ENCODE results near the gene APOL3.
"Not testable (repeated sequence)": the region's sequence is repeated elsewhere in the genome, so short reads cannot be mapped to it uniquely, and the experiment has no call there.

The APOL3 gene

GRCh38 chr22:36160499-36160942, at the start of gene APOL3:
Gene APOL3 (minus strand): TSS chr22:36160755. CDS start chr22:36149055, 11,700 bp downstream.
- peak; percentile 34 for DNase-seq (ENCODE audit: extremely low spot score)
- no peak for TF ChIP-seq CTCF (IDR thresholded peaks at IDR 0.05; ENCODE audit: control extremely low read depth, extremely low read depth, low read depth, missing control alignments)
- ChIA-PET CTCF (interaction anchor here (1.1 to 9.4 kb wide), 3 partner anchors 17 to 94 kb away, joined by 4 to 88 read pairs (median 29); no protein-coding TSS in a partner anchor), POLR2A (no interaction called here)

DNA sequence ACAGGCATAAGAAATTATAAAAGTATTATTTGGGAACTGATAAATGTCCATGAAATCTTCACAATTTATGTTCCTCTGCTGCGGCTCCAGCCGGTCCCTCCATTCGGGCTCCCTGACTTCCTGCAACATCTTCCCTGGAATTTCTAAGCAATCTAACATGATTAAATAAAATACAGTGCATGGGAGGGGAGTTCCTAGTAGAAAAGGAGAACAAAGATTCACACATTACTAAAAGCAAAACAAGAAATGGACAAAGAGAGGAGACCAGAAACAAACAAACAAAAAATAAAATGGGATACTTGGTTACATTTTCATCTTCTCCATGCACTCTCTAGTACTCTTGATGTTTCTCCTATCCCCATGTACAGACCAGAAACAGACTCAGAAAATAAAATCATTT, 49.7 kb upstream of the APOL3 start:
- no peak for TF ChIP-seq CTCF (IDR thresholded peaks at IDR 0.05; ENCODE audit: control extremely low read depth, extremely low read depth, low read depth, missing control alignments)
- CTCF ChIA-PET = interaction anchor here (2.3 kb wide), 1 partner anchor 16 kb away, joined by 5 read pairs; no protein-coding TSS in a partner anchor
- no peak for DNase-seq (ENCODE audit: extremely low spot score)
- POLR2A ChIA-PET = no interaction called here

- CTCF ChIA-PET; DNase-seq (ENCODE audit: extremely low spot score); POLR2A ChIA-PET: not testable (repeated sequence)
Measured at GRCh38 chr22:36209488-36209908, 48.9 kb upstream of the APOL3 start.

- CTCF ChIA-PET = interaction anchor here (0.8 to 1.5 kb wide), 2 partner anchors 8 to 10 kb away, joined by 3 to 4 read pairs; no protein-coding TSS in a partner anchor
- no peak for DNase-seq (ENCODE audit: extremely low spot score)
- POLR2A ChIA-PET = no interaction called here
- no peak for TF ChIP-seq CTCF (IDR thresholded peaks at IDR 0.05; ENCODE audit: control extremely low read depth, extremely low read depth, low read depth, missing control alignments)
Measured at GRCh38 chr22:36208914-36209313, 48.4 kb upstream of the APOL3 start.

DNA sequence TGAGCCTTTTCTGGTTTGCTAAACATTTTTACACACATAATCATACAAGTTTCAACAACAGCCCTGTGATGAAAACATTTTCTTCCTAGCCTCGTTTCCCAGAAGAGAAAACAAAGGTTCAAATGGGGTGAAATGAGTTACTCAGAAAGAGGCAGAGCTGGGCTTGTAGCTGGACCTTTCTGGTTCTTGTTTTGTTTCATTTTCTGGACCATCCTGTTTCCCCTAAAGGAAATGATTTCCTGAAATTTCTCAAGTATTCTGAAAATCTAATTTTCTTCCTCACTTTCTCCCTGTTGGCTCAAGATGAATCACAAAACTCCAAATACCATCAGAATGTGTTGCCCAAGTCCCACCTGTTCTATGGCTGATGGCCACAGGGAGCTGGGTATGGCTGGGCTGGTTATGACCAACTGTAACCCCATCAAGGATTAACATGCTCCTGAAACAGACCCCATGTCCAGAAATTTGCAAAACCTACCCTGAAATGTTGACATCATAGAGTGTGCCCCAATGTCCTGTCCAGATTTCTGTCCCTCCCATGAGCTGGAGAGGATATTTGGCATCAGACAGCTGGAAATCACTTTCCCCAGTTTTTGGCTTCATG, 47.7 kb upstream of the APOL3 start:
- no peak for TF ChIP-seq CTCF (IDR thresholded peaks at IDR 0.05; ENCODE audit: control extremely low read depth, extremely low read depth, low read depth, missing control alignments)
- ChIA-PET CTCF (interaction anchor here (0.8 to 1.5 kb wide), 2 partner anchors 9 to 10 kb away, joined by 3 to 4 read pairs; no protein-coding TSS in a partner anchor), POLR2A (no interaction called here)
- no peak for DNase-seq (ENCODE audit: extremely low spot score)

- TF ChIP-seq CTCF (IDR thresholded peaks at IDR 0.05; ENCODE audit: control extremely low read depth, extremely low read depth, low read depth, missing control alignments) = no peak
- no peak for DNase-seq (ENCODE audit: extremely low spot score)
- ChIA-PET CTCF (interaction anchor here (1.2 kb wide), 1 partner anchor 29 kb away, joined by 3 read pairs; no protein-coding TSS in a partner anchor), POLR2A (no interaction called here)
Measured at GRCh38 chr22:36206255-36206654, 45.7 kb upstream of the APOL3 start.

DNA sequence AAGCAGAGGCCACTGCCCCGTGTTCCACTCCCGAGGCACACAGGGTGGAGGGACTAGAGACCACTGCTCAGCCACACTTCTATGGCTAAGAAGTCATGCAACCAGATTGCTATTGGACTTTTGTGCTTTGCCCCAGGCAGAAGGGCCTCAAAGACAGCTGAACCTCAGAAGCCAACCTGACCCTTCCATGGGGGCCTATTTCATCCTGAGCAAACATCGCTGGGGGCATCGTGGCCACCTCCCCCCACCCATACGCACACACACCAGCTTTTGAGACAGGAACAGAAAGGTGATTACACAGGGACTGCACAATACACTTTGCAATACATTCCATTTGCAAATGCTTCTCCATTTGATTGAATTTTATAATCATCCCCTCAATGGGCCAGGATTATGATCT, 45.0 kb upstream of the APOL3 start:
- CTCF ChIA-PET; POLR2A ChIA-PET; DNase-seq (ENCODE audit: extremely low spot score): not testable (repeated sequence)
